ENCODE results near the gene DMBX1.

Gene DMBX1

DNA sequence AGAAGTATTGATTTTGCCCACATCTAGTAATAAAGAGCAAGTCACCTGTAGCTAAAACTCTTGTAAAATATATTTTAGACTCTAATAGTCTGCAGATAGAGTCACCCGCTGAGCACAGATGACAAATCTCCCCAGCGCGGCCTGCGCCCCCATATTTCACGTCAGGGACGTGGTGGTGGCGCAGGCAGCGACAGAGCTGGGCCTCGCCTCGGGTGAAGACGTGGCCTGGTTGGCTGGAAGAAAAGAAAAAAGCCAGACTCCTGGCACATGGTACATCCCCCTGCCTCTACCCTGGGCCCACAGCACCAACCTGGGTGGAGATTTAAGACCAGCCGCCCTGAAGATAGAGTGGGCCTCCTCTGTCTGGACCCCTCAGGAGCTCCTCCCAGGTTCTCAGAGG, 6.0 kb upstream of the DMBX1 start:
- no peak for DNase-seq (ENCODE audit: low read depth)

DNA sequence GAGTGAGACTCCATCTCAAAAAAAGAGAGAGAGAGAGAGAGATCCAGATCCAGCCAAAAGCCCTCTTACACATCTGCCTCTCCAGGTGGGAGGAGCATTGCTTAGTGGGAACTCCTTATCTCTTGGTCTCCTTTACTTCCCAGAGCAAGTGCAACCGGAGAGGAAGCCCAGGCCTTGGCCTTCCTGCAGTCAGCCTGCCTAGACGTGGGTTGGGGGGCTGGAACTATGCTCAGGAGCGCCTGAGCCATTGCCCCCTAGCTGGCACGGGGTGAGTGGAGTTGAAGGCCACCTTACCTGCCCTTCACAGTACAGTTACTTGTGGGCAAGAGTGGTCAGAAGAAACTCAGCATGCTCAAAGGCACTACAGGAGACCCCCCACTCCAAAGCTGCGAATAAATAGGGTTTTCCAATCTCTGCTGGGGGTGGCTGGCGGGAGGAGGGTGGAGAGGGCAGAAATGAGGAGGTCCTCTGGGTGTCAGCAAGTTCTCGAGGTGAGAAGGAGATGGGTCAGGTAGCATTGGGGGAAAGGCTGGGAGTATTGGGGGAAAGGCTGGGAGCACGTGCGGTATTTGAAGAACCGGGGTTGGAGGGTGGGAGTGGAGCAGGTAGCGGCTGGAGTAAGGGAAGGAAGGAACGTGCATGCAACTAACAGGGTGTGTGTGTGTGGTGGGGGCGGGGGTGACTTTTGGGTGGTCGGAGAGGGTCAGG, 4.7 kb upstream of the DMBX1 start:
- DNase-seq (ENCODE audit: low read depth), result no peak

GRCh38 chr1:46485564-46486431, 3.8 kb upstream of the DMBX1 start:
- DNase-seq (ENCODE audit: low read depth), result no peak

- DNase-seq (ENCODE audit: low read depth), result no peak
Observed at GRCh38 chr1:46486432-46487015, 3.1 kb upstream of the DMBX1 start.

GRCh38 chr1:46487818-46488218, 1.8 kb upstream of the DMBX1 start:
- DNase-seq (ENCODE audit: low read depth), result no peak

GRCh38 chr1:46488343-46489168, 1.1 kb upstream of the DMBX1 start:
- no peak for DNase-seq (ENCODE audit: low read depth)

GRCh38 chr1:46489169-46489637, 433 bp upstream of the DMBX1 start:
- no peak for DNase-seq (ENCODE audit: low read depth)

- no peak for DNase-seq (ENCODE audit: low read depth)
Observed at GRCh38 chr1:46490406-46490655, 695 bp downstream of the DMBX1 start.

GRCh38 chr1:46490656-46491442, 1.2 kb downstream of the DMBX1 start:
- no peak for DNase-seq (ENCODE audit: low read depth)

DNA sequence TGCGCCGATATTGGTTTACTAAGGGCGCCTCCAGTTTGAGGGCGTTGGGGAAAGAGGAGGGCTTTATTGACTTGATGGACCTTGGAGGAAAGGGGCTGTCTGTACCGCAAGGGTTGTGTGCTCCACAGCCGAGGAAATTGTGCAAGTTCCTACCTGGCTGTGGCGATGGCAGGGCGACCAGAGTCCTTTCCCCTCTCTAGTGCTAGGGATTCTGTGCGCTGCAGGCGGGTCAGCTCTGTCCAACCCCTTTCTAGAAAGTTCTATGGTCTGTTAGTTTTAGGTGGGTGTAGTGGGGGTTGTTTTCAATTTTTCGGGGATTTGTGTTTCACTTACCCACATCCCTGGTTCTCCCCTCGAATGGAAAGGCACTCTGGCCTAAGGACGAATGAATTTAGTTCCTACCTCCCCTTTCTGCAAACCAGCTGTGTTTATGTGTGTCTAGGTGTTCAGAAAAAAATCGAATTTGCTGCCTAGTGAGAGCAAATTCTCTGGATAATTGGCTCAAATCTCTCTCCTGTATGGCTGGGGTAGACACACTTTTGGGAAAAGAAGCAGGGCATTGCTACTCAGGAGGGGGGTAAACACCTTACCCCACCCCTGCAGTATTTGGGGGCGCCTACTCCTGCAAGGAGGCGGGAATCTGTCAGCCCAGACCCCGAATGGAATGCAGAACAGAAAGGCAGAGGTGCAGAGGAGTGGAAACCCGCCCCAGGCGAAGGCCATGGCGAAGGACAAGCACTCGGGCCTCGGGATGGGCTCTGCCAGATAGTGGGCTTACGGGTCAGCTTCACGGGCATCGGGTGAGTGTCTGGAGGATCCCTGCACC, 2.0 kb downstream of the DMBX1 start:
- DNase-seq (ENCODE audit: low read depth), result no peak

- DNase-seq (ENCODE audit: low read depth), result no peak
Observed at GRCh38 chr1:46492269-46492853, 2.7 kb downstream of the DMBX1 start.

- no peak for DNase-seq (ENCODE audit: low read depth)
Observed at GRCh38 chr1:46492871-46493270, 3.2 kb downstream of the DMBX1 start.

- DNase-seq (ENCODE audit: low read depth), result no peak
Observed at GRCh38 chr1:46493316-46494032, 3.8 kb downstream of the DMBX1 start.

GRCh38 chr1:46494910-46495309, 5.3 kb downstream of the DMBX1 start:
- DNase-seq (ENCODE audit: low read depth), result no peak

DNA sequence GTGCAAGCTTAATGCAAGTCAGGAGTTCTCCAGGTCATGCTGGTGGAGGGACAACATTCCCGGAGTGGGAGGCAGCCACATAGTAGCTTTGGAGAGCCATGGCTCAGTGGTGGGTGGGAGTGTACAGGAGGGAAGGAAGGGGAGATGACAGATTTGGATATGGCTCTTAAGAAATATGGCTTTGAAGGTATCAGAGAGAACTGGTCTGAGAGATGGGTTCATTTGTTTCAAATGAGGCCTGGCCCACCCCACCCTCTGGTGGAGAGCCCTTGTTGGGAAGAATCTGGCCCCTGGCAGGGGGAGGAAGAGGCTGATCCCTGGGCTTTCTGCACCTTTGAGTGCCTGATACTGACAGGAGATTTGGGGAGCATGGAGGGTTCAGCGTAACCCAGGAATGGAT, 6.1 kb downstream of the DMBX1 start:
- no peak for DNase-seq (ENCODE audit: low read depth)

DNA sequence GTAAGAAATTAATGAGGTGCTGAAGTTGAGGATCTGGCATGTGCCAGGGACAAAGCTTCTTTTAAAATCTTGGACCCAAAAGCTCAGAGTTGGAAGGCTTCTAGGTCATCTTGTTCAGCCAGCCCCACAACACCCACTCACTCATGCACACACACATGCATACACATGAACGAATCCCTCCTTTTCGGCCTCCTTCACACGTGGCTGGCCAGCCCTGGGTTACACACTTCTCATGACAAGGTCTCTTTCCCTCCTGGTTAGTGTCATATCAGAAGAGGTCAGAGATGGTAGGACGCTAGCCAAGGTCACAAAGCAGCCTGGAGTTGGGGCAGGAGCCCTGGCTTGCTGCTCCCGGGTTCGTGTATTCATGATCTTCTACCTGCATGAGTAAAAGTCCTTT, 6.9 kb downstream of the DMBX1 start:
- no peak for DNase-seq (ENCODE audit: low read depth)

GRCh38 chr1:46497020-46497419, 7.4 kb downstream of the DMBX1 start:
- DNase-seq (ENCODE audit: low read depth), result no peak

GRCh38 chr1:46497665-46498064, 8.0 kb downstream of the DMBX1 start:
- DNase-seq (ENCODE audit: low read depth), result no peak

DNA sequence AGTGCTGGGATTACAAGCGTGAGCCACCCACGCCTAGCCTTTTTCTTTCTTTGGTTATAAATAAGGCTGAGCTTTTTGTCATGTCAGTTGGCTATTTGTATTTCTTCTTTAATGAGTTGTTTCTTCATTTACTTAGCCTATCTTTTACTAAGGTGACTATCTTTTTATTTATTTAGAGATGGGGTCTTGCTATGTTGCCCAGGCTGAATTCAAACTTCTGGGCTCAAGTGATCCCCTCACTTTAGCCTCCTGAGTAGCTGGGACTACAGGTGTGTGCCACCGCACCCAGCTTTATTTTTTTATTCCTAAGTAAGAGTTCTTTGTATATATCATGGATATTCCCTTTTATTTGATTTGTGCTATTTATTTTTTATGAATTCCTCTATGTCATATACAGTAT, 11.9 kb downstream of the DMBX1 start:
- DNase-seq (ENCODE audit: low read depth), result no peak

DNA sequence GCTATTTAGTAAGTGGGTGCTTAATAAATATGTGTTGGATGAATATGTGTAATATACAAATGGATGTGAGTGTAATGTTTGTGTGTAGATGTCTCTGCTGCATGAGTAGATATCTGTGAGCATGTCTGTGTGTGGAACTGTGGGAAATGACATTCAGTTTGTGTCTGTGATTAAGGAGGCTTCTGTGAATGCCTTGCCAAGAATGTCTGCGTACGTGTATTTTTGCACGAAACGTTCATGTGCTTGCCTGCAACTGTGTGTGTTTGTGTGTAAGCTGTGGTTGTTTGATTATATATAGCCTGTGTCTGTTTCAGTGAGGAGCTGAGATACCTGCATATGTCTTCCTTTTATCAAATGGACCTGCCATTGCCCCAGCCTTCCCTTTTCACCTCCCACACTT, 13.8 kb downstream of the DMBX1 start:
- DNase-seq (ENCODE audit: low read depth), result no peak
